CD4-positive, alpha-beta T cell treated with Interleukin-1 beta for 1 hour (primary cell): Measurements from ENCODE around the gene MAMLD1.

Experiments
- DNase-seq, 2 donors: peaks; one replicate each; pipeline ENCODE4 v3.0.0-alpha.2; 2020 to 2022

MAMLD1 gene

GRCh38 chrX:150409486-150409885 is 46.4 kb downstream of the MAMLD1 start:
- no peak for DNase-seq

GRCh38 chrX:150409964-150410363 is 46.8 kb downstream of the MAMLD1 start:
- DNase-seq: no peak

- DNase-seq: peak in 1 of 2 donors; percentile 36
Measured at GRCh38 chrX:150410513-150410912, 47.4 kb downstream of the MAMLD1 start.

DNA sequence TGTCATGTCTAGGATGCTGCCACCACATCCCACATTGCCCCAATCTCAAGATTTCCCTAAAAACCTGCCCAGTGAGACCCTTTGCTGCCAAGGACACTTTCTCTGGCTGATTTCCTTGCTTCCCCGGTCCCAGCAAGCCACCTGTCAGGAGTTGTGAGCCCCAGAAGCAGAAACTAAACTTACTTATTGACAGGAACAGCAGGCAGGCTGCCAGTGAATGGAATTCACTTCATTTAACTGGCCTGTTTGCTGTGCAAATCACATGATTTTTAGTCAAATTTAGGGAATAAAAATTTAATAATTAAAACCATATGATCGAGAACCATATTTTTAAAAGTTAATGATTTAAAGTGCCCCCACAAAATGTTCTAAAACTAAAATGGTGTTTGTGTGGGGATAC is 48.5 kb downstream of the MAMLD1 start:
- DNase-seq: no peak

- DNase-seq: no peak
Measured at GRCh38 chrX:150414228-150414627, 51.1 kb downstream of the MAMLD1 start.

DNA sequence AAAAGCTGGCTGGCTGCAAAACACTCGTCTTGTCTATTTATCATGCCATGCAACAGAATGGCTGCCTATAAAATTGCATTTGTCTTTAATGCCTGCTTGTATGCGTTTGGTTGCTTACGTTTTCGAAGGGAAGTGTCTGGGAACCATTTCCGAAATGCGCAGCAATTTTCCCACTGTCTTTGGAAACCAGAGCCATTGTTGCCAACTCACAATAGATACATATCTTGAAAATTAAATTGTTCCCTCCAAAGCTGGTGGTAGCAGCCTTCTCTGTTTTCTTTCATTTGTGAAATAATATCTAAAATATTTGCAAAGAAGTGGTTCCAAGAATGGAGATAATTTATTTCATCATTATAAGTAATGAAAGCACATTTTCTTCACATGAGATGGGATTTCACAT is 53.4 kb downstream of the MAMLD1 start:
- DNase-seq: no peak

DNA sequence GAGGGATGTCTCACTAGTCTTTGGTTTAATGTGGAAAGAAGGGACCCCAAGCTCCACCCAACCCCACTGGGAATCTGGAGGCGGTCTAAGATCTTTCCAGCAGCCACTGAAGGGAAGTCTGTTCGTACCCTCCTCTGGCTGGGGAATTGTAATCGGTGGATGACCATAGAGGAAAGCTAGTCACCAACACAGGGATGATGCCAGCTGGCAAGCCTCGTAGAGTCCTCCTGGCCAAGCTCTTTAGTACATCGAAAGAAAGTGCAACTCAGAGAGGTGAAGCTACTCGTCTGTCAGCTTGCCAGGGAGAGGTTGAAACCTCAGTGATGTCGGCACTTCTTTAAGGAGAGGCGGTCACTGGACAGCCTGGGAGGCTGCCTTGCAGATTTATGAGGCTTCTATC is 58.7 kb downstream of the MAMLD1 start:
- no peak for DNase-seq

DNA sequence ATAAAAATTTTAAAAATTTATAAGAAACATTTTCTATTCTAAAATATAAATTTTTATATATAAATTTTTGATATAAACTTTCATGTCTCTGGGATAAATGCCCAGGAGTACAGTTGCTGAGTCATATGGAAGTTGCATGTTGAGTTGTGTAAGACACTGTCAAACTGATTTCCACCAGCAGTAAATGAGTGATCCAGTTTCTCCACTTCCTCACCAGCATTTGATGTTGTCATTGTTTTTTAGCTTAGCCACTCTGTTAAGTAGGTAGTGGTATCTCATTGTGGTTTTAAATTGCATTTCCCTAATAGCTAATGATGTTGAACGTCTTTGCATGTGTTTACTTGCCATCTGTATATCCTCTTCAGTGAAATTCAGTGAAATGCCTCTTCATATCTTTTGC is 66.5 kb downstream of the MAMLD1 start:
- DNase-seq: no peak

DNA sequence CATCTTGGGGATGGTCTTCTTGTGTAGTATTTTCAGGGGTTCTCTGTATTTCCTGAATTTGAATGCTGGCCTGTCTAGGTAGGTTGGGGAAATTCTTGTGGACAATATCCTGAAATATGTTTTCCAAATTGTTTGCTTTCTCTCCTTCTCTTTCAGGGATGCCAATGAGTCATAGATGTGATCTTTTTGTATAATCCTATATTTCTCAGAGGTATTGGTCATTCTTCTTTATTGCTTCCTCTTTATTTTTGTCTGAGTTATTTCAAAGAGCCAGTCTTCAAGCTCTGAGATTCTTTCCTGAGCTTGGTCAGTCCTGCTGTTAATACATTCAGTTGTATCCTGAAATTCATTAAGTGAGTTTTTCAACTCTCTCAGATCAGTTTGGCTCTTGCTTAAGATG is 73.1 kb downstream of the MAMLD1 start:
- no peak for DNase-seq

GRCh38 chrX:150438165-150438564 is 75.0 kb downstream of the MAMLD1 start:
- DNase-seq: no peak

DNA sequence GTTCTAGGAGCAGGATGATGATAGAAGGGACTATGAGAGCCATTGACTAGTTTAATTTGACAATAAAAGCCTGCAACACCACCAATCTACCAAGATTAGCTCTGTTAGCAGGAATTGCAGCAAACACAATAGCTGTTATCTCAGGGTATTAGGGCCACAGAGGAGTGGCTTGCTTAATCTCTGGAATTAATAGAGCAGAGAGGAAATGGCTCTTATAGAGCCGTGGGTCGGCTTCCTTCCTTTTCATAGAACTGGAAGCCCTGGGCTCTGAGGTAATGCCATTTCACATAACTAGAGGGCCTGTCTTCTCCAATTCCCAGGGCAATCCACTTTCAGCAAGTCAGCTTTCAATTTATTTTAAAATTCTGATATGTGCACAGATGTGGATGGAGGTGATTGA is 83.0 kb downstream of the MAMLD1 start:
- DNase-seq: no peak

DNA sequence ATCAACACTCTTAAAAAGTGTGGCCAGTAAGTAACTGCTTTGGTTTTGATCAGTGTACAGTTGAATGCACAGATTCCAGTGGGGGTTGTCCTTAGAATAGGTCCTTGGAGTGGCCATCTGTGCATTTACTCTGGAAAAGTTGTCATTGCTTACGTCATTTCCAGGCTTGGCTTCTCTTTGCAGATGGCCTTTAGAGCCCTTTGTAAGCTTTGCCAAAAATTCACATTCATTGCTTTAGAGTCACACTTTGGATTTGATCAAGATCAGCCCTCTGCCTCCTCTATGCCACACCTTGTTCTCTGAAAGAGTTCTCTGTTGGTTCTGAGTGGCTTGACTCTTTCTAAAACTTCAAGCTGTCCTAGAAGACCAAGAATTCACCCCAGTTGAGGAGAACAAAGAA is 83.9 kb downstream of the MAMLD1 start:
- no peak for DNase-seq

DNA sequence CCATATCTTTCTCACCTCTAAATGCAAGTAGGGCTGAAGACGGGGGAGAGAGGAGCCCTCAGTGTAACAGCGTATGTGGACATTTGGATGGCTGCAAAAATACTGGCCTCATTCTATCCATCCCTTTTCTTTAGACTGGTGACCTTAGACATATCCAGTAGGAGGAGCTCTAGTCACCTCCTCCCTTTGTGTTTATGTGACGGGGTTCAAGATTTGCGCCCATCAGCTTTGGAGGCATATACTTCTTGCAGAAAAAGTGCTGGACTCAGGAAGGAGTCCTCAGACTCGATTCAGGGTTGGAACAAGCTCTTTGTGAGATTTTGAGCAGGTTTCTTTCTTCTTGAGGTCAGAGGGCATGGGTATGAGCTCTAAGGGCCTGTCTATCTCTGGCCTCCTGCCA is 86.2 kb downstream of the MAMLD1 start:
- no peak for DNase-seq

GRCh38 chrX:150450519-150451177 is 87.5 kb downstream of the MAMLD1 start:
- DNase-seq: no peak

DNA sequence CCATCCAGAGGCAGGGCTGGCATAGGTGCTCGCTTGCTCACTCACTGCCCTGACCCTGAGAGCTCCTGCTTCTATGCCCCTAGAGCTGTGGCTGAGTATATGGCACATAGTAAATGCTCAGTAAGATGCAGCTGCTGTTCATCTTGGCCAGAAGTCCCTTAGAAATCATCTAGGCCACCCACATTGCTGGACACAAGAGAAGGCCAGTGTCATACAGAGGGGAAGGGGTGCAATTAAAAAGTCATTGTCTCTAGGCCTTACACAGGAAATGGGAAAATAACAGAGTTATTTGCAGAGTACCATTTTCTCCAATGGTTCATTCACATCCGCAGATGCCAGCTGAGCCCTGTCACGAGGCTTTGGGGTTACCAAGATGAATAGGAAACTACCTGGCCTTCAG is 88.8 kb downstream of the MAMLD1 start:
- DNase-seq: no peak

DNA sequence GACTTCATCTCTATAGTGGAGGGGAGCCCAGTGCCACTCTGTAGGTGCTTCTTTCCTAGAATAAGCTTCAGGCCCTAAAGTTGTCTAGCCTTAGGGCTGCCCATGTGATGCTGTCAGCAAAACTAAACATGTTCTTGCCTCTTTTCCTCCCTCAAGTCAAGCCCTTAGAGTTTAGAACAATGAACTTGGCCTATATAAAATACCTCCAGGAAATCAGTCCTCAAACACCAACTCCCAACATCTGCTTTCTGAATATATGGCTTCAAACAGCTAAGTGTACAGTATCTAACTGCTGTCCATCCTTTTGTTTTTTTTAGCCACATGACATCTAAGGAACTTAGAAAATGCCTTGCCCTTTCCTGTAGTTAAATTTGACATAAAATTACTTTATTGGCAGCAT is 91.0 kb downstream of the MAMLD1 start:
- no peak for DNase-seq

DNA sequence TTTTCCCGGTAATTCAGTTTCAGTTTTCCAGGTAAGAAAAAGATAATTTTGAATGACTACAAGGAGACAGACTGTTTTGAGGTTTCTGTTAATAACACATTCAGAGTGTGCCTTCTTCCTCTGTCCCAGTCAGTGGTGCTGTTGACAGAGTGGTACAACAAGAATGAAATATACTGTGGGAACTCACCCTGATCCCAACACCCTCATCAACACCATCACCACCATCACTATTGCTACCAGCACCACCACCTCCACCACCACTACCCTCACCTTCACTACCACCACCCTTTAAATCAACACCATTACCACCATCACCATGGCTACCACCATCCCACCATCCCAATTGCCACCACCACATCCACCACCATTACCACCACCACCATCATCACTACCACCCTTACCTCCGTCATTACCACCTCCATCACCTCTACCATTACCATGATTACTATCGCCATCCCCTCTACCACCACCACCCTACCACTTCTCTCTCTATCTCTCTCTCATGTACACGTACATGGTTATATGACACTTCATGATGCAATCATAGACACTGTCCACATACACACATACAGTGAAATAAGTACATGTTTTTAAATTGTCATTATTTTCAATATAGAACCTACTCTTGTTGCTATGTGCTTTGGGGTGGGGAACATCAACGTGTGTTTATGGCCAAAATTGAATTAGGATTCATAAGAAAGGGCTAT is 91.5 kb downstream of the MAMLD1 start:
- no peak for DNase-seq

GRCh38 chrX:150455215-150455608 is 92.1 kb downstream of the MAMLD1 start:
- no peak for DNase-seq

DNA sequence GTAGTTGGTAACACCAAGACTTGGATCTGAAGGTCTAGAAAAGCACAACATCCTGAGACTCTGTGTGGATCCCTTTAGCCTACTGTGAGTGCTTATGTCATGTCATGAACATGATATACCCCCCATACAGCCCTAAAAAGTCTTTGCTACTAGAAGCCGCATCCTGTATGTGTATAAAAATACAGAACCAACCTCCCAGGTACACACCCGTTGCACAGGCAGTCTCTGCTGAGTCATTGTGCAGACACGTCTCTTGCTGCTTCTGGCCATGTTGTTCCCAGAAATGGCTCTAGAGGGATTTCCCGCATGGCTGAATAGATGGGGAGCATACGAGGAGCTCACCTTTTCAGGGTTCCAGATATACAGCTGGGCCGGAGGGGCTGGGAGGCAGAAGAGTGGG is 93.3 kb downstream of the MAMLD1 start:
- DNase-seq: no peak

GRCh38 chrX:150456941-150457340 is 93.8 kb downstream of the MAMLD1 start:
- DNase-seq: no peak

DNA sequence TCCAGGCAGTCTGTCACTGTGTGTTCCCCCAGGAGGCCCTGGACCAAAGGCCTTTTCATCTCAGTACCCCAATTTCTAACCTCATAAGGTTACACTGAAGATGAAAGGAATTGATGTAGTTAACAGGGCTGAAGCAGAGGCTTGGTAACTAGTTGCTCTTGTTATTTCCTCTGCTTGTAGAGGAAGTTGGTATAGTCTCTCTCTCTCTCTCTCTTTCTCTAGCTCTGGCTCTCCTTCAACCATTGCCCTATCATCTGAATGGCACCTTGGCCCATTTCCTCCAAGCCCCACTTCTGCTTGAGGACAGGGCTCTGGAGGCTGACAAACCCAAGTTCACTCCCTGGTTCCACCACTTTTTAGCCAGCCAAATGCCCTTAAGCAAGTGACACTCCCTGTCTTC is 96.1 kb downstream of the MAMLD1 start:
- DNase-seq: no peak

GRCh38 chrX:150460063-150460462 is 96.9 kb downstream of the MAMLD1 start:
- DNase-seq: no peak

- no peak for DNase-seq
Measured at GRCh38 chrX:150460781-150461180, 97.7 kb downstream of the MAMLD1 start.

GRCh38 chrX:150463566-150463965 is 100.4 kb downstream of the MAMLD1 start:
- no peak for DNase-seq

DNA sequence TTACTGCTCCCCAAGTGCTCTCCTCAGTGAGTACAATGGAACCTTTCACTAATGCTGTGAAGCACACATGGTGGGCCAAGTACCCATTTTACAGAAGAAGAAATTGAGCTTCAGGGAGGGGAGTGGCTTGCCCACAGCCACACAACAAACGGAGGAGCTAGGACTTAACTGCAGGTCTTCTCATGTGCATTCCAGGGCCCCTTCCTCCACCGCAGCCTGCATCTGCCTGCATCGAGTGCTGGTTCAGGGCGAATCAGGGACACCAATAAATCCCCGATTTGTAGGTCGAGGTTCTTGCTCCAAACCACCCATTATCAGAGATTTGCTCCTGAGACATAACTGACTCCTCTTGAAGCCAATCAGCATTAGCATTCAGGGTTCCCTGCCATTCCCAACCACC is 100.9 kb downstream of the MAMLD1 start:
- no peak for DNase-seq
